GM12878 (cell line): ENCODE results near the gene PSTPIP2. TPM values are rescaled to one million over a fixed set of nuclear protein-coding genes. Genes with fewer than 3 reads are reported as not detected.

Source experiments
- ATAC-seq: fragments of 200-7000 bp; cut with Tn5 transposase; 3 replicates; pipeline ENCODE4 v1.9.1; 2020; ENCODE audit warnings: mild to moderate bottlenecking, moderate library complexity
- BruUV-seq: library from RNA; stranded (reverse); fragments of 400-500 nt; replicated peaks from 2 replicates; lab custom pipeline; 2021; lab: Mats Ljungman, UMichigan
- CTCF ChIA-PET: fragments of 300-600 bp; sonication (Branson Sonifier 250); formaldehyde crosslinking; extraction: SDS; loops from one replicate; lab custom pipeline; 2021; ENCODE audit warnings: inconsistent platforms; lab: Yijun Ruan, JAX
- POLR2A ChIA-PET: fragments of 350-600 bp; formaldehyde crosslinking; extraction: SDS; loops from one replicate; lab custom pipeline; 2021; ENCODE audit warnings: inconsistent platforms; lab: Charles Lee
- RAD21 ChIA-PET: fragments of 300-600 bp; sonication (Branson Sonifier 250); formaldehyde crosslinking; loops from one replicate; lab custom pipeline; 2023; ENCODE audit warnings: antibody characterized with exemption; ENCODE audit not compliant: unreplicated experiment; lab: Charles Lee
- SMC1A ChIA-PET: fragments of 300-600 bp; sonication (Branson Sonifier 250); formaldehyde crosslinking; loops from one replicate; lab custom pipeline; 2023; ENCODE audit not compliant: unreplicated experiment, uncharacterized antibody; lab: Charles Lee
- DNase-seq: peaks from one replicate; pipeline ENCODE4 v3.0.0-alpha.2; 2011; ENCODE audit warnings: low read depth, low spot score
- FAIRE-seq: peaks from 3 replicates; lab custom pipeline; 2011; peaks lifted over from hg19 to GRCh38; lab: Jason Lieb, UNC
- H2AFZ ChIP-seq: 2 replicates; pipeline ENCODE4 v1.6.0; 2011; ENCODE audit warnings: low read depth, low read length, control low read depth; ENCODE audit not compliant: control insufficient read depth
- H3K27ac ChIP-seq: 2 replicates; pipeline ENCODE4 v1.5.1; 2011; ENCODE audit warnings: control low read depth; ENCODE audit not compliant: control insufficient read depth, insufficient read depth
- H3K27me3 ChIP-seq, 2 experiments: replicated peaks in 1 of 2; 2 replicates each; pipeline versions ENCODE4 v1.6.0 to v1.6.1; 2011; ENCODE audit warnings: low read length in 1 of 2; ENCODE audit not compliant: control insufficient read depth in 2 of 2, insufficient read depth in 2 of 2
- H3K36me3 ChIP-seq, 2 experiments: 2 replicates each; pipeline ENCODE4 v1.5.1; 2011; ENCODE audit warnings: low read length in 1 of 2; ENCODE audit not compliant: control insufficient read depth in 2 of 2, insufficient read depth in 2 of 2
- H3K4me1 ChIP-seq: 2 replicates; pipeline ENCODE4 v1.6.1; 2011; ENCODE audit warnings: mild to moderate bottlenecking, low read length, moderate library complexity, mixed read lengths; ENCODE audit not compliant: control insufficient read depth, insufficient read depth
- H3K4me2 ChIP-seq: 2 replicates; pipeline ENCODE4 v1.6.0; 2011; ENCODE audit warnings: control low read depth; ENCODE audit not compliant: control insufficient read depth, insufficient read depth
- H3K4me3 ChIP-seq: fragments of 200-600 bp; sonication (generic); 2 replicates; pipeline ENCODE4 v1.5.1; 2016
- H3K79me2 ChIP-seq: 2 replicates; pipeline ENCODE4 v1.6.0; 2011; ENCODE audit warnings: low read length; ENCODE audit not compliant: control insufficient read depth, insufficient read depth
- H3K9ac ChIP-seq: 2 replicates; pipeline ENCODE4 v1.8.0; 2011; ENCODE audit warnings: low read length, control low read depth, mixed read lengths; ENCODE audit not compliant: control insufficient read depth, insufficient read depth
- H3K9me3 ChIP-seq: replicated peaks from 3 replicates; pipeline ENCODE4 v1.5.1; 2011; ENCODE audit warnings: mild to moderate bottlenecking, low read length; ENCODE audit not compliant: control insufficient read depth, insufficient read depth
- H4K20me1 ChIP-seq: 2 replicates; pipeline ENCODE4 v1.6.0; 2011; ENCODE audit not compliant: control insufficient read depth, insufficient read depth
- ATF7 ChIP-seq: fragments of 450-650 bp; IDR thresholded peaks from 2 replicates; pipeline ENCODE4 v1.6.1; 2016; ENCODE audit warnings: low read depth, mild to moderate bottlenecking
- CBX5 ChIP-seq: sonication (generic); IDR thresholded peaks from 2 replicates; pipeline ENCODE4 v1.6.1; 2016; ENCODE audit warnings: low read depth, moderate library complexity, mild to moderate bottlenecking, inconsistent platforms
- CEBPB ChIP-seq, 2 experiments: fragments of 150-350 bp in 1 of 2; IDR thresholded peaks; 2 replicates each; pipeline ENCODE4 v1.6.1; 2012 to 2014; ENCODE audit warnings: low read depth in 2 of 2, low read length in 2 of 2, borderline replicate concordance in 1 of 2, inconsistent platforms in 1 of 2
- CREM ChIP-seq: IDR thresholded peaks from 2 replicates; pipeline ENCODE4 v1.6.1; 2014; ENCODE audit warnings: antibody characterized with exemption, low read depth
- E4F1 ChIP-seq: fragments of 450-650 bp; IDR thresholded peaks from 2 replicates; pipeline ENCODE4 v1.6.1; 2018; ENCODE audit warnings: borderline replicate concordance, mild to moderate bottlenecking; ENCODE audit not compliant: partially characterized antibody
- FOXM1 ChIP-seq: IDR thresholded peaks from 2 replicates; pipeline ENCODE4 v1.6.1; 2012; ENCODE audit warnings: low read depth, mild to moderate bottlenecking, inconsistent platforms, low read length, moderate library complexity
- GATAD2B ChIP-seq: fragments of 450-650 bp; conservative IDR thresholded peaks from 2 replicates; pipeline ENCODE4 v1.6.1; 2017; ENCODE audit warnings: low read depth, mild to moderate bottlenecking, moderate library complexity
- MEF2B ChIP-seq: fragments of 450-650 bp; IDR thresholded peaks from 2 replicates; pipeline ENCODE4 v1.6.1; 2018; ENCODE audit warnings: mild to moderate bottlenecking, moderate library complexity; ENCODE audit not compliant: partially characterized antibody, poor library complexity, severe bottlenecking
- MYB ChIP-seq: fragments of 150-350 bp; IDR thresholded peaks from 2 replicates; pipeline ENCODE4 v1.6.1; 2014; ENCODE audit warnings: mild to moderate bottlenecking, low read depth, low read length, borderline replicate concordance
- NBN ChIP-seq: fragments of 450-650 bp; IDR thresholded peaks from 2 replicates; pipeline ENCODE4 v1.6.1; 2016
- PKNOX1 ChIP-seq: fragments of 450-650 bp; IDR thresholded peaks from 2 replicates; pipeline ENCODE4 v1.6.1; 2016; ENCODE audit warnings: mild to moderate bottlenecking
- RELA ChIP-seq: fragments of 450-650 bp; IDR thresholded peaks from 2 replicates; pipeline ENCODE4 v1.8.0; 2014; ENCODE audit warnings: borderline replicate concordance; ENCODE audit not compliant: partially characterized antibody
- ZNF384 ChIP-seq: IDR thresholded peaks from 2 replicates; pipeline ENCODE4 v1.6.1; 2012; ENCODE audit warnings: low read depth, mild to moderate bottlenecking, low read length, improper control_type of control experiment, borderline replicate concordance
- WGBS: methylation state at CpG from one replicate; pipeline ENCODE4 v1.1.6; 2016; ENCODE audit warnings: low lambda C conversion rate; ENCODE audit not compliant: insufficient replicate concordance, insufficient coverage; ENCODE audit errors: missing lambda C conversion rate; 5-methylcytosine and 5-hydroxymethylcytosine counted together
- in situ Hi-C: fragments of 300-500 bp; cut with MboI; formaldehyde crosslinking; loops from 9 replicates; pipeline ENCODE4 v1.14.3; 2018; ENCODE audit warnings: mixed read lengths
- intact Hi-C: fragments of 100-400 bp; cut with micrococcal nuclease; formaldehyde crosslinking; loops from one replicate; pipeline ENCODE4 v1.14.2; 2022; ENCODE audit not compliant: unreplicated experiment
- polyA plus RNA-seq, 11 experiments: library from polyadenylated mRNA; depleted of rRNA in 4 of 11; unstranded in 6 of 11; stranded (reverse) in 5 of 11; fragments of >200 nt; fragmentation: Nextera tagmentation in 4 of 11; fragmentation: Illumina TruSeq in 1 of 11; extraction: Ambion mirVana in 4 of 11; extraction: Trizol in 1 of 11; gene quantifications; 1 replicate in 1 of 11; 2 replicates in 10 of 11; pipeline versions ENCODE4 v1.2.1 to v1.2.3, GENCODE V29; 2011 to 2016; ENCODE audit warnings: inconsistent platforms in 2 of 11, missing spikeins in 2 of 11, low read depth in 1 of 11
- total RNA-seq, 4 experiments: library from RNA; depleted of rRNA in 3 of 4; stranded (reverse); fragments of >200 nt in 3 of 4; fragmentation: Illumina TruSeq in 1 of 4; extraction: Trizol in 1 of 4; gene quantifications; 2 replicates each; pipeline versions ENCODE4 v1.2.1 to v1.2.3, GENCODE V29; 2013 to 2021

Gene PSTPIP2
- total and polyA plus RNA-seq, 10 of the 15 experiments (the other 5 are each of a cell fraction or from before 2014, with no cell fraction given), result 0.69 to 38.4 (median 24.7) TPM

- FAIRE-seq (no peak), DNase-seq (no peak), ATAC-seq (no peak)
- POLR2A ChIA-PET, result interaction anchor here (0.5 kb wide), 1 partner anchor 20 kb away, joined by 4 read pairs; no protein-coding TSS in a partner anchor
- SMC1A ChIA-PET, result interaction anchor here (1.4 kb wide), 1 partner anchor 15 kb away, joined by 4 read pairs; no protein-coding TSS in a partner anchor
- H3K4me3 ChIP-seq, result no peak overlapping the region
- no peak overlapping the region for H3K4me2 ChIP-seq
- no peaks in the 10 kb centered on the region; the same call in 2 of the 3 replicates for H3K9me3 ChIP-seq
- WGBS, result 89% methylated on average over 6 of the region's 6 CpGs
- RAD21 ChIA-PET, result no interaction called here
- no TSS peak for BruUV-seq
- no peaks in the 10 kb centered on the region for H3K79me2 ChIP-seq
- CTCF ChIA-PET, result interaction anchor here (1.0 kb wide), 1 partner anchor 28 kb away, joined by 4 read pairs; no protein-coding TSS in a partner anchor
- H4K20me1 ChIP-seq, result no peaks in the 10 kb centered on the region
- H2AFZ ChIP-seq, result no peak overlapping the region
- H3K9ac ChIP-seq, result no peak overlapping the region
- H3K27me3 ChIP-seq, result no peaks in the 10 kb centered on the region
- H3K27ac ChIP-seq, result no peak overlapping the region
- H3K4me1 ChIP-seq, result no peaks in the 10 kb centered on the region
- in situ Hi-C loops, result no loop called here
- TF ChIP-seq NBN (no peak), RELA (no peak), ATF7 (no peak), FOXM1 (no peak), MYB (no peak), CBX5 (no peak), PKNOX1 (no peak), CEBPB (IDR thresholded peaks at IDR 0.05; ENCODE audit: borderline replicate concordance in 1 of 2, low read depth in 2 of 2, low read length in 2 of 2) (no peak), CREM (no peak), E4F1 (no peak), ZNF384 (no peak), MEF2B (no peak), GATAD2B (no peak)
- no peaks in the 10 kb centered on the region for H3K36me3 ChIP-seq
- intact Hi-C loops, result no loop called here
These were observed 25.9 kb downstream of the PSTPIP2 start for GRCh38 chr18:46046126-46046525.
